Liver (tissue), 9 donors: ENCODE data around the gene SLC18A3. TPM values are rescaled to one million over a fixed set of nuclear protein-coding genes. Genes with fewer than 3 reads are reported as not detected.

Experiments
- DNase-seq: peaks from one replicate; pipeline ENCODE4 v3.0.0-alpha.2; 2017; ENCODE audit warnings: low spot score
- H3K27ac ChIP-seq, 2 donors: one replicate each; pipeline ENCODE4 v1.7.0; 2013; ENCODE audit warnings: inconsistent platforms in 2 of 2, low read length in 2 of 2, control low read depth in 1 of 2, low read depth in 1 of 2, mild to moderate bottlenecking in 1 of 2
- H3K27me3 ChIP-seq, 4 donors: one replicate each; pipeline versions ENCODE4 v1.6.1 to v1.7.0; 2013; ENCODE audit warnings: low read length in 3 of 4, inconsistent platforms in 1 of 4, mild to moderate bottlenecking in 1 of 4, moderate library complexity in 1 of 4; ENCODE audit not compliant: control insufficient read depth in 4 of 4, insufficient read depth in 4 of 4
- H3K36me3 ChIP-seq, 4 donors: one replicate each; pipeline versions ENCODE4 v1.6.1 to v1.7.0; 2013; ENCODE audit warnings: low read length in 3 of 4, mild to moderate bottlenecking in 3 of 4, low read depth in 1 of 4, moderate library complexity in 1 of 4; ENCODE audit not compliant: control insufficient read depth in 4 of 4, insufficient read depth in 3 of 4
- H3K4me1 ChIP-seq, 4 donors: one replicate each; pipeline versions ENCODE4 v1.6.1 to v1.7.0; 2013; ENCODE audit warnings: low read length in 3 of 4, mild to moderate bottlenecking in 3 of 4, moderate library complexity in 1 of 4; ENCODE audit not compliant: control insufficient read depth in 4 of 4, insufficient read depth in 4 of 4
- H3K4me3 ChIP-seq, 3 donors: one replicate each; pipeline versions ENCODE4 v1.6.1 to v1.7.0; 2013; ENCODE audit warnings: low read length in 3 of 3, control low read depth in 1 of 3, low read depth in 1 of 3, mild to moderate bottlenecking in 1 of 3
- H3K9ac ChIP-seq, 2 donors: one replicate each; pipeline ENCODE4 v1.7.0; 2013; ENCODE audit warnings: low read length in 2 of 2, mild to moderate bottlenecking in 2 of 2, moderate library complexity in 2 of 2, control low read depth in 1 of 2, low read depth in 1 of 2
- H3K9me3 ChIP-seq, 4 donors: one replicate each; pipeline versions ENCODE4 v1.6.1 to v1.7.0; 2013; ENCODE audit warnings: low read length in 3 of 4; ENCODE audit not compliant: control insufficient read depth in 4 of 4
- ATF3 ChIP-seq: IDR thresholded peaks from 2 replicates; pipeline ENCODE4 v1.6.1; 2016; ENCODE audit warnings: antibody characterized with exemption
- CTCF ChIP-seq: fragments of 150-350 bp; IDR thresholded peaks from 2 replicates; pipeline ENCODE4 v1.5.1; 2017; ENCODE audit warnings: improper control_type of control experiment, low read depth, low read length; ENCODE audit not compliant: missing input control
- EGR1 ChIP-seq, 2 donors: IDR thresholded peaks; 2 replicates each; pipeline ENCODE4 v1.6.1; 2016 to 2018; ENCODE audit warnings: antibody characterized with exemption in 2 of 2, low read depth in 2 of 2
- FOXA1 ChIP-seq: IDR thresholded peaks from 2 replicates; pipeline ENCODE4 v1.6.1; 2016; ENCODE audit warnings: antibody characterized with exemption
- HNF4G ChIP-seq: IDR thresholded peaks from 2 replicates; pipeline ENCODE4 v1.6.1; 2016; ENCODE audit warnings: antibody characterized with exemption
- JUND ChIP-seq, 2 donors: IDR thresholded peaks; 2 replicates each; pipeline ENCODE4 v1.6.1; 2016; ENCODE audit warnings: antibody characterized with exemption in 2 of 2
- MAX ChIP-seq: IDR thresholded peaks from 2 replicates; pipeline ENCODE4 v1.6.1; 2016; ENCODE audit warnings: antibody characterized with exemption
- NR2F2 ChIP-seq: IDR thresholded peaks from 2 replicates; pipeline ENCODE4 v1.6.1; 2016; ENCODE audit warnings: antibody characterized with exemption
- RAD21 ChIP-seq, 2 donors: IDR thresholded peaks; 2 replicates each; pipeline ENCODE4 v1.6.1; 2016; ENCODE audit warnings: antibody characterized with exemption in 2 of 2, mild to moderate bottlenecking in 2 of 2
- REST ChIP-seq: IDR thresholded peaks from 2 replicates; pipeline ENCODE4 v1.6.1; 2016; ENCODE audit warnings: antibody characterized with exemption, mild to moderate bottlenecking
- RXRA ChIP-seq, 2 donors: IDR thresholded peaks; 2 replicates each; pipeline ENCODE4 v1.6.1; 2017 to 2018; ENCODE audit warnings: antibody characterized with exemption in 2 of 2, mild to moderate bottlenecking in 1 of 2
- TAF1 ChIP-seq: conservative IDR thresholded peaks from 2 replicates; pipeline ENCODE4 v1.6.1; 2016; ENCODE audit warnings: antibody characterized with exemption, mild to moderate bottlenecking
- YY1 ChIP-seq: IDR thresholded peaks from 2 replicates; pipeline ENCODE4 v1.6.1; 2016; ENCODE audit warnings: antibody characterized with exemption, mild to moderate bottlenecking
- ZBTB33 ChIP-seq: IDR thresholded peaks from 2 replicates; pipeline ENCODE4 v1.6.1; 2016; ENCODE audit warnings: antibody characterized with exemption
- WGBS: extraction: QIAGEN DNeasy Blood & Tissue Kit; methylation state at CpG from one replicate; pipeline ENCODE4 v1.1.7; 2013; 5-methylcytosine and 5-hydroxymethylcytosine counted together
- polyA plus RNA-seq, 2 donors: library from polyadenylated mRNA; stranded (reverse) in 1 of 2; unstranded in 1 of 2; fragments of 200-250 nt in 1 of 2; fragments of >200 nt in 1 of 2; fragmentation: Nextera tagmentation in 1 of 2; extraction: Ambion mirVana in 1 of 2; gene quantifications; one replicate each; pipeline versions ENCODE4 v1.2.1 to v1.2.3, GENCODE V29; 2013 to 2015
- total RNA-seq, 2 donors: library from RNA; depleted of rRNA; stranded (reverse); fragments of >200 nt; gene quantifications; one replicate each; pipeline ENCODE4 v1.2.3, GENCODE V29; 2014
- donor health status: healthy.
- donor health status: healthy.
- donor health status: healthy.
- donor health status: healthy.
- donor health status: healthy.

The SLC18A3 gene
- total and polyA plus RNA-seq, 4 donors = not detected

GRCh38 chr10:49617121-49618020 is 7.3 kb downstream of the SLC18A3 start:
- H3K36me3 ChIP-seq = no peaks in the 10 kb centered on the region
- no peak for DNase-seq
- no peak overlapping the region for H3K27ac ChIP-seq
- H3K9me3 ChIP-seq = no peaks in the 10 kb centered on the region
- peaks cover 0 to 1% (median 0%) of the 10 kb centered on the region in 4 donors for H3K4me1 ChIP-seq
- TF ChIP-seq ZBTB33 = no peak
- no peak for TF ChIP-seq REST
- no peak for TF ChIP-seq YY1
- TF ChIP-seq EGR1 (IDR thresholded peaks at IDR 0.05; ENCODE audit: low read depth in 2 of 2) = no peak
- TF ChIP-seq FOXA1 = no peak
- TF ChIP-seq CTCF = no peak
- no peak for TF ChIP-seq RXRA (IDR thresholded peaks at IDR 0.05)
- no peak for TF ChIP-seq HNF4G
- TF ChIP-seq NR2F2 = no peak
- TF ChIP-seq RAD21 (IDR thresholded peaks at IDR 0.05) = no peak
- TF ChIP-seq JUND (IDR thresholded peaks at IDR 0.05) = no peak
- peaks cover 3 to 18% (median 7%) of the 10 kb centered on the region in 4 donors for H3K27me3 ChIP-seq
- no peak overlapping the region for H3K9ac ChIP-seq
- no peak overlapping the region for H3K4me3 ChIP-seq
- 66% methylated on average over 7 of the region's 7 CpGs for WGBS

- Histone ChIP-seq H3K9me3 (no peaks in the 10 kb centered on the region), H3K27ac (no peak overlapping the region), H3K4me3 (no peak overlapping the region), H3K27me3 (peaks cover 3 to 11% (median 6%) of the 10 kb centered on the region in 4 donors), H3K36me3 (no peaks in the 10 kb centered on the region), H3K9ac (no peak overlapping the region), H3K4me1 (no peaks in the 10 kb centered on the region)
- TF ChIP-seq NR2F2 = no peak
- no peak for TF ChIP-seq TAF1
- TF ChIP-seq ATF3 = no peak
- TF ChIP-seq FOXA1 = no peak
- no peak for TF ChIP-seq HNF4G
- no peak for TF ChIP-seq CTCF
- no peak for TF ChIP-seq MAX
- 69% methylated on average over 2 of the region's 2 CpGs for WGBS
- no peak for DNase-seq
These were observed 8.7 kb downstream of the SLC18A3 start for GRCh38 chr10:49618821-49619220.
